Measurements from ENCODE around the gene RBM33. TPM values are rescaled to one million over a fixed set of nuclear protein-coding genes. Genes with fewer than 3 reads are reported as not detected.

RBM33 gene
- total and polyA plus RNA-seq, 4 donors: 4.1 to 80.0 (median 47.2) TPM

- Histone ChIP-seq H3K4me1 (ENCODE audit: control insufficient read depth in 1 of 2, insufficient read depth in 2 of 2, low read length in 2 of 2) (no peaks in the 10 kb centered on the region), H3K36me3 (ENCODE audit: control insufficient read depth in 1 of 2, insufficient read depth in 2 of 2, low read length in 1 of 2) (peaks cover 0 to 5% of the 10 kb centered on the region in 2 donors), H3K9me3 (ENCODE audit: control insufficient read depth, low read length) (no peaks in the 10 kb centered on the region), H3K27me3 (ENCODE audit: control insufficient read depth in 1 of 2, insufficient read depth in 2 of 2, low read length in 1 of 2) (no peaks in the 10 kb centered on the region), H3K4me3 (ENCODE audit: low read length in 2 of 2) (no peak overlapping the region), H3K27ac (ENCODE audit: low read depth in 1 of 2, low read length in 2 of 2) (no peak overlapping the region)
- ATAC-seq (ENCODE audit: low FRiP score) (no peak), DNase-seq (no peak)
- WGBS, 2 donors: 76 to 78% methylated on average over 6 of the region's 6 CpGs
- intact Hi-C loops (cut with DNase I): loop anchor here in 1 of 2 donors (2.0 kb wide), 1 partner anchor 171 kb away; no protein-coding TSS in a partner anchor
Measured at GRCh38 chr7:155769701-155770100, 125.2 kb downstream of the RBM33 start.

GRCh38 chr7:155770241-155770640 lies 125.8 kb downstream of the RBM33 start:
- H3K27me3 ChIP-seq (ENCODE audit: control insufficient read depth in 1 of 2, insufficient read depth in 2 of 2, low read length in 1 of 2): no peaks in the 10 kb centered on the region
- H3K4me1 ChIP-seq (ENCODE audit: control insufficient read depth in 1 of 2, insufficient read depth in 2 of 2, low read length in 2 of 2): no peaks in the 10 kb centered on the region
- H3K4me3 ChIP-seq (ENCODE audit: low read length in 2 of 2): no peak overlapping the region
- no peak overlapping the region for H3K27ac ChIP-seq (ENCODE audit: low read depth in 1 of 2, low read length in 2 of 2)
- no peaks in the 10 kb centered on the region for H3K9me3 ChIP-seq (ENCODE audit: control insufficient read depth, low read length)
- H3K36me3 ChIP-seq (ENCODE audit: control insufficient read depth in 1 of 2, insufficient read depth in 2 of 2, low read length in 1 of 2): peaks cover 0 to 7% of the 10 kb centered on the region in 2 donors
- no peak for DNase-seq
- intact Hi-C loops (cut with DNase I): no loop called here
- no peak for ATAC-seq (ENCODE audit: low FRiP score)
- WGBS, 2 donors: 91 to 97% methylated on average over 5 to 6 of the region's 6 CpGs

- Histone ChIP-seq H3K27me3 (ENCODE audit: control insufficient read depth in 1 of 2, insufficient read depth in 2 of 2, low read length in 1 of 2) (no peaks in the 10 kb centered on the region), H3K9me3 (ENCODE audit: control insufficient read depth, low read length) (no peaks in the 10 kb centered on the region), H3K4me3 (ENCODE audit: low read length in 2 of 2) (no peak overlapping the region), H3K4me1 (ENCODE audit: control insufficient read depth in 1 of 2, insufficient read depth in 2 of 2, low read length in 2 of 2) (no peaks in the 10 kb centered on the region), H3K36me3 (ENCODE audit: control insufficient read depth in 1 of 2, insufficient read depth in 2 of 2, low read length in 1 of 2) (peaks cover 0 to 10% of the 10 kb centered on the region in 2 donors), H3K27ac (ENCODE audit: low read depth in 1 of 2, low read length in 2 of 2) (no peak overlapping the region)
- WGBS, 2 donors: 90 to 93% methylated on average over 4 of the region's 4 CpGs
- DNase-seq: no peak
- no peak for ATAC-seq (ENCODE audit: low FRiP score)
- intact Hi-C loops (cut with DNase I): no loop called here
Measured at GRCh38 chr7:155773531-155773930, 129.1 kb downstream of the RBM33 start.

- Histone ChIP-seq H3K36me3 (ENCODE audit: control insufficient read depth in 1 of 2, insufficient read depth in 2 of 2, low read length in 1 of 2) (peaks cover 0 to 8% of the 10 kb centered on the region in 2 donors), H3K4me1 (ENCODE audit: control insufficient read depth in 1 of 2, insufficient read depth in 2 of 2, low read length in 2 of 2) (no peaks in the 10 kb centered on the region), H3K4me3 (ENCODE audit: low read length in 2 of 2) (no peak overlapping the region), H3K9me3 (ENCODE audit: control insufficient read depth, low read length) (no peaks in the 10 kb centered on the region), H3K27ac (ENCODE audit: low read depth in 1 of 2, low read length in 2 of 2) (no peak overlapping the region), H3K27me3 (ENCODE audit: control insufficient read depth in 1 of 2, insufficient read depth in 2 of 2, low read length in 1 of 2) (no peaks in the 10 kb centered on the region)
- intact Hi-C loops (cut with DNase I): no loop called here
- WGBS, 2 donors: 94% methylated on average over 14 of the region's 14 CpGs
- DNase-seq (no peak), ATAC-seq (ENCODE audit: low FRiP score) (no peak)
Measured at GRCh38 chr7:155774947-155775346, 130.5 kb downstream of the RBM33 start.

- H3K27me3 ChIP-seq (ENCODE audit: control insufficient read depth in 1 of 2, insufficient read depth in 2 of 2, low read length in 1 of 2): no peaks in the 10 kb centered on the region
- H3K27ac ChIP-seq (ENCODE audit: low read depth in 1 of 2, low read length in 2 of 2): no peak overlapping the region
- ATAC-seq (ENCODE audit: low FRiP score) (no peak), DNase-seq (no peak)
- H3K36me3 ChIP-seq (ENCODE audit: control insufficient read depth in 1 of 2, insufficient read depth in 2 of 2, low read length in 1 of 2): peaks cover 0 to 6% of the 10 kb centered on the region in 2 donors
- no peaks in the 10 kb centered on the region for H3K9me3 ChIP-seq (ENCODE audit: control insufficient read depth, low read length)
- 82 to 84% methylated on average over 7 of the region's 7 CpGs for WGBS, 2 donors
- no peaks in the 10 kb centered on the region for H3K4me1 ChIP-seq (ENCODE audit: control insufficient read depth in 1 of 2, insufficient read depth in 2 of 2, low read length in 2 of 2)
- intact Hi-C loops (cut with DNase I): no loop called here
- no peak overlapping the region for H3K4me3 ChIP-seq (ENCODE audit: low read length in 2 of 2)
Measured at GRCh38 chr7:155775691-155776090, 131.2 kb downstream of the RBM33 start.

GRCh38 chr7:155776606-155777005 lies 132.1 kb downstream of the RBM33 start:
- Histone ChIP-seq H3K27ac (ENCODE audit: low read depth in 1 of 2, low read length in 2 of 2) (no peak overlapping the region), H3K9me3 (ENCODE audit: control insufficient read depth, low read length) (no peaks in the 10 kb centered on the region), H3K27me3 (ENCODE audit: control insufficient read depth in 1 of 2, insufficient read depth in 2 of 2, low read length in 1 of 2) (no peaks in the 10 kb centered on the region), H3K36me3 (ENCODE audit: control insufficient read depth in 1 of 2, insufficient read depth in 2 of 2, low read length in 1 of 2) (peaks cover 0 to 10% of the 10 kb centered on the region in 2 donors), H3K4me3 (ENCODE audit: low read length in 2 of 2) (no peak overlapping the region), H3K4me1 (ENCODE audit: control insufficient read depth in 1 of 2, insufficient read depth in 2 of 2, low read length in 2 of 2) (no peaks in the 10 kb centered on the region)
- DNase-seq (no peak), ATAC-seq (ENCODE audit: low FRiP score) (peak; percentile 29)
- 80 to 83% methylated on average over 8 of the region's 8 CpGs for WGBS, 2 donors
- intact Hi-C loops (cut with DNase I): no loop called here

- Histone ChIP-seq H3K27ac (ENCODE audit: low read depth in 1 of 2, low read length in 2 of 2) (no peak overlapping the region), H3K4me3 (ENCODE audit: low read length in 2 of 2) (no peak overlapping the region), H3K9me3 (ENCODE audit: control insufficient read depth, low read length) (no peaks in the 10 kb centered on the region), H3K4me1 (ENCODE audit: control insufficient read depth in 1 of 2, insufficient read depth in 2 of 2, low read length in 2 of 2) (no peaks in the 10 kb centered on the region), H3K27me3 (ENCODE audit: control insufficient read depth in 1 of 2, insufficient read depth in 2 of 2, low read length in 1 of 2) (no peaks in the 10 kb centered on the region), H3K36me3 (ENCODE audit: control insufficient read depth in 1 of 2, insufficient read depth in 2 of 2, low read length in 1 of 2) (peaks cover 0 to 10% of the 10 kb centered on the region in 2 donors)
- DNase-seq (no peak), ATAC-seq (ENCODE audit: low FRiP score) (no peak)
- intact Hi-C loops (cut with DNase I): no loop called here
- WGBS, 2 donors: 89 to 90% methylated on average over 6 of the region's 6 CpGs
Measured at GRCh38 chr7:155778349-155778748, 133.9 kb downstream of the RBM33 start.

- no peak for ATAC-seq (ENCODE audit: low FRiP score)
- DNase-seq: no peak
- no peaks in the 10 kb centered on the region for H3K9me3 ChIP-seq (ENCODE audit: control insufficient read depth, low read length)
- WGBS, 2 donors: 91 to 95% methylated on average over 24 of the region's 24 CpGs
- no peak overlapping the region for H3K27ac ChIP-seq (ENCODE audit: low read depth in 1 of 2, low read length in 2 of 2)
- H3K4me3 ChIP-seq (ENCODE audit: low read length in 2 of 2): no peak overlapping the region
- no peaks in the 10 kb centered on the region for H3K4me1 ChIP-seq (ENCODE audit: control insufficient read depth in 1 of 2, insufficient read depth in 2 of 2, low read length in 2 of 2)
- intact Hi-C loops (cut with DNase I): no loop called here
- H3K27me3 ChIP-seq (ENCODE audit: control insufficient read depth in 1 of 2, insufficient read depth in 2 of 2, low read length in 1 of 2): no peaks in the 10 kb centered on the region
- peaks cover 0 to 7% of the 10 kb centered on the region in 2 donors for H3K36me3 ChIP-seq (ENCODE audit: control insufficient read depth in 1 of 2, insufficient read depth in 2 of 2, low read length in 1 of 2)
Measured at GRCh38 chr7:155780884-155781283, 136.4 kb downstream of the RBM33 start.

- H3K4me3 ChIP-seq (ENCODE audit: low read length in 2 of 2): no peak overlapping the region
Measured at GRCh38 chr7:155781433-155781832, 137.0 kb downstream of the RBM33 start.

More at GRCh38 chr7:155781433-155781832, 137.0 kb downstream of the RBM33 start:
- 93% methylated on average over 20 of the region's 20 CpGs for WGBS, 2 donors
- intact Hi-C loops (cut with DNase I): no loop called here
- Histone ChIP-seq H3K27ac (ENCODE audit: low read depth in 1 of 2, low read length in 2 of 2) (no peak overlapping the region), H3K9me3 (ENCODE audit: control insufficient read depth, low read length) (no peaks in the 10 kb centered on the region), H3K27me3 (ENCODE audit: control insufficient read depth in 1 of 2, insufficient read depth in 2 of 2, low read length in 1 of 2) (no peaks in the 10 kb centered on the region), H3K36me3 (ENCODE audit: control insufficient read depth in 1 of 2, insufficient read depth in 2 of 2, low read length in 1 of 2) (peaks cover 0 to 6% of the 10 kb centered on the region in 2 donors), H3K4me1 (ENCODE audit: control insufficient read depth in 1 of 2, insufficient read depth in 2 of 2, low read length in 2 of 2) (no peaks in the 10 kb centered on the region)
- DNase-seq (no peak), ATAC-seq (ENCODE audit: low FRiP score) (no peak)
